RCC 7860 (cell line): ENCODE results near the gene THSD8.
"Not testable (repeated sequence)": the region's sequence is repeated elsewhere in the genome, so short reads cannot be mapped to it uniquely, and the experiment has no call there.

Experiments
- DNase-seq: peaks from one replicate; pipeline ENCODE4 v3.0.0-alpha.2; 2015; ENCODE audit warnings: low spot score
- FAIRE-seq: peaks from 2 replicates; lab custom pipeline; 2012; peaks lifted over from hg19 to GRCh38; lab: Jason Lieb, UNC

Gene THSD8

GRCh38 chr19:12821761-12822160, 19.9 kb downstream of the THSD8 start:
- FAIRE-seq (no peak), DNase-seq (peak; percentile 33)

GRCh38 chr19:12825254-12826131, 23.6 kb downstream of the THSD8 start:
- no peak for FAIRE-seq
- no peak for DNase-seq

DNA sequence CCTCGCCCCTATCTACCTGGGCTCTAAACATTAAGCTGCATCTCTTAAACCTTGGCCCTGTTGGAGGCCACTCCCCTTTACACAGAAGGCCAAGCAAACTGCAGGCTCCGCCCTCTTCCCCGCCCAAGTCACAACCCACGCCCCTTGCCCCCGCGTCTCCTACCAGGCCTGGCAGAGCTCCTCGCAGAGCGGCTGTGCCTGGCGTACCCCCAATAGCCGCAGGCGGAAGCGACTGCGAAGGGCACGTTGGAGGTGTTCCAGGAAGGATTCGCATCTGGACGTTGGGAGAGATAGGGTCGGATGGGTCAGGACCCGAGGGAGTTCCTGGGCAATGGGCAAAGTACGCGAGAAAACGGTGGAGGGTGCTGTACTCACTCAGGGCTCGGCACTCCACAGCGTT, 26.6 kb downstream of the THSD8 start:
- no peak for FAIRE-seq
- no peak for DNase-seq

DNA sequence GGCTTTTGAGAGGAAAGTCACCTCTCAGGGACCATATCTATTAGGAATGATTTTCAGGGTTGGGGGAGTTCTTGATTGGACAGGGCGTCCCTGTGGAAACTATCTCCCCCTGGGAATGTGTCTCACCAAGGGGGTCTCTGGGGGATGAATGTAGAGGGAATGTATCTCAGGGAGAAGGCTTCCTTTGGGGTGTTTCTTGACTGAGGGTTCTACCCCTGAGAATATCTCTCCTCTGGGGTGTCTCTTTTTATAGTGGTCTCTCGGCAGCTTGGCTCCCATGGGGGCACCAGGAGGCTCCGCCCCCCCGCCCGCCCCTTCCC, 31.5 kb downstream of the THSD8 start:
- FAIRE-seq (no peak), DNase-seq (no peak)

GRCh38 chr19:12833738-12834565, 32.1 kb downstream of the THSD8 start:
- DNase-seq (no peak), FAIRE-seq (no peak)

- DNase-seq (no peak), FAIRE-seq (no peak)
Observed at GRCh38 chr19:12834566-12834943, 32.7 kb downstream of the THSD8 start, which contains the start of gene RTBDN. Gene RTBDN, minus strand, starts transcription at chr19:12834579. Its CDS starts 4,600 bp downstream, at chr19:12829979.

DNA sequence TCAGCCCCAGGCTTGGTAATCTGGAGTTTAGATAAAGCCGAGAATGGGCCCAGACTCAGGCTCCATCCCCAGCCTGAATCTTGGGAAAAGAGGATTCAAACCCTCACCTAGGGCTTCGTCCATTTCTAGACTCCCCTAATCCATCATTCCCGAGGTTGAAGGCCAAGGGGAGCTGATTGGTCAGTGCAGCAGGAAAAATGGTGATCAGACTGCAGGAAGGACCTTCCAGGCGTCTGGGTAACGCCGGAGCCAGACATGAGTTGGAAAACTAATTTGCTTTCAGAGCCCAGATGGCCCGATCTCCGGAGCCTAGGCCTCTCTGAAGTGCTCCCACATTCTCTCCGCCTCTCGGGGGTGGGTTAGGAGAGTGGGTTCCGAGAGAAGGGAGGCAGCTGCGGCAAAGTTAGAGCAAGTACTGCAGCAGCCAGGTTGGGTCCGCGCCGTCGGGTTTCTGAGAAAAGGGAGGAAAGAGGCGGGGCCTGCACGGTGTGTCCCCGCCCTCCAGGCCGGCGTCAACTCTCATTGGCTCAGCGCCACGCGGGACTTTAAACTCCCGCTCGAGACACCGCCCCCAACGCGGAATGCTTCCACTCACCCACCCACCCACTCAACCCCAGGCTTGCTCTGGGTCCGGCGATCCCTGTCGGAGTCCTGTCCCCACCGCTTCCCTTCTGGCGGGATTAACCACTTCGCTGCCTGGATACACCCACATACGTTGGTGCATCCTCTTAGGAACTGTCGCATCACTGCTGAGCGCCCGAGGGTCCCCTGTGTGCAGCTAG, 33.3 kb downstream of the THSD8 start:
- DNase-seq: no peak
- no peak for FAIRE-seq

- DNase-seq (no peak), FAIRE-seq (no peak)
Observed at GRCh38 chr19:12836529-12836863, 34.6 kb downstream of the THSD8 start.

DNA sequence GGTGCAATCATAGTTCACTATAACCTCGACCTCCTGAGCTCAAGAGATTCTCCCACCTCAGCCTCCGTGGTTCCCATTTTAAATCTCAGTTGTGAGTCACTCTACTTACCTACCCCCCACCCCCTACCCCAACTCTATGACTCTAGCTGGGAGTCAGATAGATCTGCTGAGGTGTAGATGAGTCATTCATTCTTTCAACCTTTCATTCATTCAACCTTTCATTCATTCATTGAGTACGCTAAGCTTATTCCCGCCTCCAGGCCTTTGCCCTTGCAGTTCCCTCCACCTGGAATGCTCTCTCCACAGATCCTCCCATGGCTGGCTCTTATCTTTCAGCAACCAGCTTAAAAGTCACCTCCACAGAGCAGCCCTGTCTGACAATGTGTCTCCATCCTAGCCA, 35.4 kb downstream of the THSD8 start:
- FAIRE-seq (no peak), DNase-seq (peak; percentile 63)

DNA sequence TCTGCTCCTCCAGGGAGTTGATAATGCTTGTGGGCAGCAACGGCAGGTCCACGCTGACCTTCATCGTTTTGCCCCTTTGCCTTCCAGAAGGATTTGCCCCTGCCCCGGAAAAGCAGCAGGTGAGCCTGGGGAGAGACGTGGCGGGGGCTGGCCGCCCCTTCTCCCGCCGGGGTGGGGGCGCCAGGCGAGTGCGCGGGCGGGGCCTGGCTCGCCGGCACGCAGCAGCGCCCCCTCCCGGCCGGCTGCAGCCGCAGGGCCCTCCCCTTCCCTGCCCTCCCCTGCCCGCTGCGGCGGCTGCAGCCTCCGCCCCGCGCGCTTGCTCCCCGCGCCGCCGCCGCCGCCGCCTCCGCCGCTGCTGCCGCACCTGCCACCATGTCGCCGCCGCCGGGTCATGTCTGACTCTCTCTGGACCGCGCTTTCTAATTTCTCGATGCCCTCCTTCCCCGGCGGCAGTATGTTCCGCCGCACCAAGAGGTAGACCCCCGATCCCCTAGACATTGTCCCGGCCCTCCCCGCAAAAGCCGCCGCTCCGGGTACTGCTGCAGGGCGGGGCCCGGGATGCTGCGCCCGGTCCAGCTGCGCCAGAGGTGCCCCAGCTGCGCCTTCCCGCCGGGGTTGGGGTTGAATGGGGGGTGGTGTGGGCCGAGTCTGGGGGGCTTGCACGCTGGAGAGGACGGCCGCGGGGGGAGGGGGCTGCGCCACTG, 36.5 kb downstream of the THSD8 start, which contains the start of gene MAST1:
Gene MAST1, plus strand, starts transcription at position 334 of the 704 bp plus-strand sequence. Its CDS starts 58 bp downstream, at position 392.
- no peak for DNase-seq
- no peak for FAIRE-seq

- no peak for FAIRE-seq
- no peak for DNase-seq
Observed at GRCh38 chr19:12838886-12839756, 37.3 kb downstream of the THSD8 start.

GRCh38 chr19:12840091-12841079, 38.5 kb downstream of the THSD8 start:
- FAIRE-seq (no peak), DNase-seq (no peak)

DNA sequence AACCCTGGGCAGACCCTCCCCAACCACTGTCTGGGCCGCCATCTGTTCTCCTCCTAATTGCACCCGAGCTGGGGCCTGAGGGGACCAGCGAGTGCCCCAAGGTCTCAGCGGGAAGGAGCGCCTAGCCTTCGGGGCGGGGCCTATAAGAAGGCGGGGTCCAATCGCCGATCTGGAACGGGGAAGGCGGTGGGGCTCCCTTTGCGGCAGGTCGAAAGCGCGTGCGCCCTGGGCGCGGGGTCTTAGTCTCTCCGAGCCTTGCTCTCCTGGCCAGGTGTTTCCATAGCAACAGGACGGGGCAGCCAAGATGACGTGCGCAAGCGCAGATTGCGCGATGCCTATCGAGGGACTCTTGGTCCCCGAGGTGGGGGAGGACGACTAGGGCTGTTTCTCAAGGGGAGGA, 39.2 kb downstream of the THSD8 start:
- no peak for FAIRE-seq
- DNase-seq: no peak

DNA sequence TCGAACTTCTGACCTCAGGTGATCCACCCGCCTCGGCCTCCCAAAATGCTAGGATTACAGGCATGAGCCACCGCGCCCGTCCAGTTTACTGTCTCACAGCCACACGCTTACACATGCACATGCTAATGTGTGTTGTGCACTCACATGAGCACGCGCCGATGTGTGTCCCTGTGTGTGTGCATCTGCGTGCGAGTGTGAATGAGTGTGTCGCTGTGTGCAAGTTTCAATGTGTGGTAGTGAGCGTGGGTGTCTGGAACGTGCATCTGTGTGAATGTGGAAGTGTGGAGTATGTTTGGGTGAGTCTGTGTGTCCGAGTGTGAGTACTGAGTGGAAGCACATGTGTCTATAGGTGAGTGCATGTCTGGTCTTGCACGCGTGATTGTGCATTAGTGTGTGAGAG, 40.6 kb downstream of the THSD8 start:
- FAIRE-seq (no peak), DNase-seq (no peak)

DNA sequence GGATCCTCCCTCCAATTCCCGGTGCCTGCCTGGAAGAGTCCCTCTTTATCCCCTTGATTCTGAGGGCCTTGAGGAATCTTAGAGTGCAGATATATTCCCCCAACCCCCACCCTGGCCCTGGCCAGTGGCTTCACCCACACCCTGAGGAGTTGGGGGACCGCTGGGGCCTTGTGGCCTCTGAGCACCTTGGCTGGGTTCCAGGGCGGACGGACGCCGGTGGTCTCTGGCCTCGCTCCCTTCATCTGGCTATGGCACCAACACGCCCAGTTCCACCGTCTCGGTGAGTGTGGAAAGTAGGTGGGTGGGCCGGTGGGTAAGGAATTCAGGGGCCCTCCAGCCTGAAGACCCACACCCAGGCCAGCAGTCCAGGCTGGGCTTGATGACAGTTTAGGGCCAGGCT, 41.5 kb downstream of the THSD8 start:
- no peak for DNase-seq
- no peak for FAIRE-seq

- DNase-seq (no peak), FAIRE-seq (no peak)
Observed at GRCh38 chr19:12843999-12844732, 42.3 kb downstream of the THSD8 start.

GRCh38 chr19:12846613-12847012, 44.7 kb downstream of the THSD8 start:
- DNase-seq, FAIRE-seq: not testable (repeated sequence)
